C4-2B (cell line): ENCODE measurements around the gene KLHL26.

Source experiments
- ZFX ChIP-seq: fragments of 450-650 bp; IDR thresholded peaks from 2 replicates; pipeline ENCODE4 v1.6.1; 2017
- TF ChIP-seq, protein P1 (sequence below): fragments of 450-650 bp; conservative IDR thresholded peaks from 2 replicates; pipeline ENCODE4 v1.5.1; 2017; ENCODE audit warnings: mild to moderate bottlenecking

DNA sequence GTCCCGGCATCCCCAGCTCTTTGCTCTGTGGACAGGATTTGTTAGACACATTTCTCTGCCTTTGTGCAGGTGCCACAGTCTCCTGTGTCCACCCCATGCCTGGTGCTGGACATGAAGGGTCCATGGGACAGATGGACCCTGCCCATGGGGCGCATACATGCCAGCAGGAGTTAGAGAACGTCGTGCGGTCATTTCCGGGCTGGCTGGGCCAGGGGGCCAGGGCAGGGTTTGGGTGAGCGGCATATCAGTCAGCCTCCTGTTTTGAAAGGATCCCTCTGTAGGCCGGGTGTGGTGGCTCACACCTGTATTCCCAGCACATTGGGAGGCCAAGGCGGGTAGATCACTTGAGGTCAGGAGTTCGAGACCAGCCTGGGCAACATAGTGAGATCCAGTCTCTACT lies 11.0 kb downstream of the KLHL26 start:
- TF ChIP-seq ZFX, result no peak
- TF ChIP-seq, protein P1, sequence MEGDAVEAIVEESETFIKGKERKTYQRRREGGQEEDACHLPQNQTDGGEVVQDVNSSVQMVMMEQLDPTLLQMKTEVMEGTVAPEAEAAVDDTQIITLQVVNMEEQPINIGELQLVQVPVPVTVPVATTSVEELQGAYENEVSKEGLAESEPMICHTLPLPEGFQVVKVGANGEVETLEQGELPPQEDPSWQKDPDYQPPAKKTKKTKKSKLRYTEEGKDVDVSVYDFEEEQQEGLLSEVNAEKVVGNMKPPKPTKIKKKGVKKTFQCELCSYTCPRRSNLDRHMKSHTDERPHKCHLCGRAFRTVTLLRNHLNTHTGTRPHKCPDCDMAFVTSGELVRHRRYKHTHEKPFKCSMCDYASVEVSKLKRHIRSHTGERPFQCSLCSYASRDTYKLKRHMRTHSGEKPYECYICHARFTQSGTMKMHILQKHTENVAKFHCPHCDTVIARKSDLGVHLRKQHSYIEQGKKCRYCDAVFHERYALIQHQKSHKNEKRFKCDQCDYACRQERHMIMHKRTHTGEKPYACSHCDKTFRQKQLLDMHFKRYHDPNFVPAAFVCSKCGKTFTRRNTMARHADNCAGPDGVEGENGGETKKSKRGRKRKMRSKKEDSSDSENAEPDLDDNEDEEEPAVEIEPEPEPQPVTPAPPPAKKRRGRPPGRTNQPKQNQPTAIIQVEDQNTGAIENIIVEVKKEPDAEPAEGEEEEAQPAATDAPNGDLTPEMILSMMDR, result no peak
